ENCODE data around the gene GABRG3.

DNA sequence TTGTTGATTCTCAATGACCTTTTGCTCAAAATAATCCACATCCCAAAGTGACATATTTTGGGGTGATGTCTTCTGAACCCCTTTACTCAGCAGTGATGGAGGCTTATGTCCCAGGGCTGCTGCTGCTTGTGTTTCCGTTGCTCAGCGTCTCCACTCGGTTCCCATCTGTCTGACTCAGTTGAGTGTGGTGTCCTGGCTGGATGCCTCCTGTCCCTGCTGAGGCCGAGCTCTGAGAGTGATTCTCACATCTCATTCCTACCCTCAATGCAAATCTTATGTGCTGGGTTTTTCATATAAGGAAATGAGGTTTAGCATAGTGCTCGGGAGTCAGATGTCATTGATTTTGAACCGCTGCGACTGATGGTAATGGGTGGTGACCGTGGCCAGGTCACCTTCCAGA lies 247.4 kb downstream of the GABRG3 start:
- TF ChIP-seq, protein P1, sequence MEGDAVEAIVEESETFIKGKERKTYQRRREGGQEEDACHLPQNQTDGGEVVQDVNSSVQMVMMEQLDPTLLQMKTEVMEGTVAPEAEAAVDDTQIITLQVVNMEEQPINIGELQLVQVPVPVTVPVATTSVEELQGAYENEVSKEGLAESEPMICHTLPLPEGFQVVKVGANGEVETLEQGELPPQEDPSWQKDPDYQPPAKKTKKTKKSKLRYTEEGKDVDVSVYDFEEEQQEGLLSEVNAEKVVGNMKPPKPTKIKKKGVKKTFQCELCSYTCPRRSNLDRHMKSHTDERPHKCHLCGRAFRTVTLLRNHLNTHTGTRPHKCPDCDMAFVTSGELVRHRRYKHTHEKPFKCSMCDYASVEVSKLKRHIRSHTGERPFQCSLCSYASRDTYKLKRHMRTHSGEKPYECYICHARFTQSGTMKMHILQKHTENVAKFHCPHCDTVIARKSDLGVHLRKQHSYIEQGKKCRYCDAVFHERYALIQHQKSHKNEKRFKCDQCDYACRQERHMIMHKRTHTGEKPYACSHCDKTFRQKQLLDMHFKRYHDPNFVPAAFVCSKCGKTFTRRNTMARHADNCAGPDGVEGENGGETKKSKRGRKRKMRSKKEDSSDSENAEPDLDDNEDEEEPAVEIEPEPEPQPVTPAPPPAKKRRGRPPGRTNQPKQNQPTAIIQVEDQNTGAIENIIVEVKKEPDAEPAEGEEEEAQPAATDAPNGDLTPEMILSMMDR (IDR thresholded peaks at IDR 0.05; ENCODE audit: extremely low read depth in 1 of 2, insufficient read depth in 1 of 2, low read depth in 1 of 2, low read length in 2 of 2) = no peak
- no peak for TF ChIP-seq POLR2A (IDR thresholded peaks at IDR 0.05; ENCODE audit: low read depth, low read length)
- no peak for TF ChIP-seq EZH2 (IDR thresholded peaks at IDR 0.05; ENCODE audit: borderline replicate concordance, low read depth, low read length, severe bottlenecking)
- TF ChIP-seq MYC (IDR thresholded peaks at IDR 0.05; ENCODE audit: low read depth, low read length) = no peak
- TF ChIP-seq, protein P2, sequence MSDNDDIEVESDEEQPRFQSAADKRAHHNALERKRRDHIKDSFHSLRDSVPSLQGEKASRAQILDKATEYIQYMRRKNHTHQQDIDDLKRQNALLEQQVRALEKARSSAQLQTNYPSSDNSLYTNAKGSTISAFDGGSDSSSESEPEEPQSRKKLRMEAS (IDR thresholded peaks at IDR 0.05; ENCODE audit: insufficient read depth, insufficient read length) = no peak

All from endothelial cell of umbilical vein (primary cell).